Peyer's patch (tissue), 4 donors: Measurements from ENCODE around the gene ELMO1.

Experiments used
- CTCF ChIP-seq, 6 experiments: fragments of 450-650 bp in 4 of 6; fragments of 200-600 bp in 2 of 6; sonication (generic) in 1 of 6; IDR thresholded peaks; one replicate each; pipeline ENCODE4 v1.5.1; 2017 to 2019; ENCODE audit warnings: antibody characterized with exemption in 6 of 6, mild to moderate bottlenecking in 3 of 6, moderate library complexity in 1 of 6
- POLR2A ChIP-seq, 2 donors: fragments of 450-650 bp; IDR thresholded peaks; one replicate each; pipeline ENCODE4 v1.5.1; 2017; ENCODE audit warnings: antibody characterized with exemption in 2 of 2, mild to moderate bottlenecking in 2 of 2, moderate library complexity in 2 of 2

GRCh38 chr7:37363536-37364491, 84.8 kb downstream of the ELMO1 start:
- TF ChIP-seq CTCF (IDR thresholded peaks at IDR 0.05) = no peak
- no peak for TF ChIP-seq POLR2A (IDR thresholded peaks at IDR 0.05)
